ENCODE results near the gene UQCR11. TPM values are rescaled to one million over a fixed set of nuclear protein-coding genes. Genes with fewer than 3 reads are reported as not detected.

Gene UQCR11
- polyA plus RNA-seq, 1 donor (not counting 4 experiments of a cell fraction or from before 2014, with no cell fraction given): 327 TPM

- Histone ChIP-seq H3K27me3 (ENCODE audit: control insufficient read depth, extremely low read depth, insufficient read depth, low read length) (peaks cover 11% of the 10 kb centered on the region), H3K9me3 (ENCODE audit: control insufficient read depth, low read depth, low read length) (no peaks in the 10 kb centered on the region), H3K4me1 (ENCODE audit: control insufficient read depth, extremely low read depth, insufficient read depth, low read length) (no peaks in the 10 kb centered on the region), H3K9ac (ENCODE audit: control insufficient read depth, extremely low read depth, insufficient read depth, low read length) (peak overlapping the region; percentile 56), H2AFZ (ENCODE audit: control insufficient read depth, low read length) (no peak overlapping the region), H4K20me1 (ENCODE audit: control insufficient read depth, extremely low read depth, insufficient read depth, low read length) (no peaks in the 10 kb centered on the region), H3K4me2 (ENCODE audit: control insufficient read depth, extremely low read depth, insufficient read depth, low read depth, low read length) (peak overlapping the region; percentile 73), H3K9me1 (ENCODE audit: control insufficient read depth, extremely low read depth, insufficient read depth, low read length) (no peaks in the 10 kb centered on the region), H3K36me3 (ENCODE audit: control insufficient read depth in 2 of 2, extremely low read depth in 1 of 2, insufficient read depth in 2 of 2, low read length in 2 of 2) (no peaks in the 10 kb centered on the region), H3K79me2 (ENCODE audit: control insufficient read depth, insufficient read depth, low read length) (peaks cover 22% of the 10 kb centered on the region), H3K4me3 (ENCODE audit: control insufficient read depth in 2 of 3, extremely low read depth in 1 of 3, insufficient read depth in 2 of 3, low read depth in 1 of 3, low read length in 3 of 3) (peak overlapping the region; percentile 54 to 73 (median 64)), H3K27ac (ENCODE audit: control insufficient read depth, insufficient read depth, low read length) (no peak overlapping the region)
- DNase-seq (ENCODE audit: low read depth, low spot score) (no peak), FAIRE-seq (no peak)
- dilution Hi-C loops (cut with MboI; ENCODE audit: extremely low pct_ligation_motif_present, low sequenced_read_pairs): no loop called here
- TF ChIP-seq CTCF (optimal IDR thresholded peaks at IDR 0.05 in 1 of 3, IDR thresholded peaks at IDR 0.05 in 1 of 3, conservative IDR thresholded peaks at IDR 0.05 in 1 of 3; ENCODE audit: extremely low read depth in 1 of 3, insufficient read depth in 2 of 3, low read length in 3 of 3) (no peak), EZH2 (IDR thresholded peaks at IDR 0.05; ENCODE audit: low read length) (no peak)
These were observed 38.7 kb downstream of the UQCR11 start for GRCh38 chr19:1566392-1567115.

GRCh38 chr19:1563251-1563650 lies 42.0 kb downstream of the UQCR11 start:
- H2AFZ ChIP-seq (ENCODE audit: control insufficient read depth, low read length): no peak overlapping the region
- dilution Hi-C loops (cut with MboI; ENCODE audit: extremely low pct_ligation_motif_present, low sequenced_read_pairs): no loop called here
- no peak overlapping the region for H3K4me2 ChIP-seq (ENCODE audit: control insufficient read depth, extremely low read depth, insufficient read depth, low read depth, low read length)
- no peak for TF ChIP-seq CTCF (optimal IDR thresholded peaks at IDR 0.05 in 1 of 3, IDR thresholded peaks at IDR 0.05 in 1 of 3, conservative IDR thresholded peaks at IDR 0.05 in 1 of 3; ENCODE audit: extremely low read depth in 1 of 3, insufficient read depth in 2 of 3, low read length in 3 of 3)
- no peak for TF ChIP-seq EZH2 (IDR thresholded peaks at IDR 0.05; ENCODE audit: low read length)
- no peaks in the 10 kb centered on the region for H3K9me1 ChIP-seq (ENCODE audit: control insufficient read depth, extremely low read depth, insufficient read depth, low read length)
- no peaks in the 10 kb centered on the region for H3K4me1 ChIP-seq (ENCODE audit: control insufficient read depth, extremely low read depth, insufficient read depth, low read length)
- peaks cover 34% of the 10 kb centered on the region for H3K79me2 ChIP-seq (ENCODE audit: control insufficient read depth, insufficient read depth, low read length)
- H3K9ac ChIP-seq (ENCODE audit: control insufficient read depth, extremely low read depth, insufficient read depth, low read length): no peak overlapping the region
- no peak overlapping the region for H3K27ac ChIP-seq (ENCODE audit: control insufficient read depth, insufficient read depth, low read length)
- no peaks in the 10 kb centered on the region for H3K27me3 ChIP-seq (ENCODE audit: control insufficient read depth, extremely low read depth, insufficient read depth, low read length)
- H3K36me3 ChIP-seq (ENCODE audit: control insufficient read depth in 2 of 2, extremely low read depth in 1 of 2, insufficient read depth in 2 of 2, low read length in 2 of 2): peaks cover 0 to 2% of the 10 kb centered on the region in 2 experiments
- H3K4me3 ChIP-seq (ENCODE audit: control insufficient read depth in 2 of 3, extremely low read depth in 1 of 3, insufficient read depth in 2 of 3, low read depth in 1 of 3, low read length in 3 of 3): no peak overlapping the region
- H4K20me1 ChIP-seq (ENCODE audit: control insufficient read depth, extremely low read depth, insufficient read depth, low read length): no peaks in the 10 kb centered on the region
- no peaks in the 10 kb centered on the region for H3K9me3 ChIP-seq (ENCODE audit: control insufficient read depth, low read depth, low read length)
- DNase-seq (ENCODE audit: low read depth, low spot score) (no peak), FAIRE-seq (no peak)
